Kidney epithelial cell (primary cell): ENCODE data around the gene PIP4K2B. TPM values are rescaled to one million over a fixed set of nuclear protein-coding genes. Genes with fewer than 3 reads are reported as not detected.

ENCODE experiments used
- DNase-seq: peaks from one replicate; pipeline ENCODE4 v3.0.0-alpha.2; 2010; ENCODE audit warnings: low read depth
- H3K27me3 ChIP-seq: 2 replicates; pipeline ENCODE4 v1.6.0; 2011; ENCODE audit warnings: low read length; ENCODE audit not compliant: control insufficient read depth, insufficient read depth
- H3K36me3 ChIP-seq: 2 replicates; pipeline ENCODE4 v1.5.1; 2011; ENCODE audit warnings: low read length; ENCODE audit not compliant: control insufficient read depth, insufficient read depth
- H3K4me3 ChIP-seq: 2 replicates; pipeline ENCODE4 v1.5.1; 2011; ENCODE audit warnings: low read depth, mild to moderate bottlenecking, control low read depth, low read length
- total RNA-seq: library from RNA; depleted of rRNA; stranded (reverse); fragments of >200 nt; gene quantifications from 2 replicates; pipeline ENCODE4 v1.2.3, GENCODE V29; 2015
- TF ChIP-seq, protein P1 (sequence below): IDR thresholded peaks from 2 replicates; pipeline ENCODE4 v1.5.1; 2011; ENCODE audit warnings: mild to moderate bottlenecking, moderate library complexity, low read length, control low read depth, inconsistent platforms; ENCODE audit not compliant: insufficient read depth, poor library complexity, severe bottlenecking

Gene PIP4K2B
- total RNA-seq, 1 donor from 2014 or later: 34.8 TPM

DNA sequence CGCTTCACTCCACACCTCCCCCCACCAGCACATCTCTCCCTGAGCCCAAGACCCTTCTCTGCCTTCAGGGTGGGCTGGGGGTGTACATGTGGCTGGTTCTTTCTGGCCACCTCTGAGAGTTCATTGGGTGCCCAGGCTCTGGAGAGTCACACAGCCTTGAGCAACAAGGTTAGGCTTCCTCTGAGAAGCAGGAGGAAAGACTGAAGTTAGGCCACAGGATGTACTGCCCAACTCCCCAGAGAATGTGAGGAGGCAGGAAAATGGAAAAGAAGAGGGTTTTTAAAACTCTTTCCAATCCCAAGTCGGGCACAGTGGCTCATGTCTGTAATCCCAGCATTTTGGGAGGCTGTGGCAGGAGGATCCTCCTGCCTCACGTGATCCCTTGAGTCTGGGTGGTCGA lies 58.5 kb downstream of the PIP4K2B start:
- no peaks in the 10 kb centered on the region for H3K27me3 ChIP-seq
- H3K4me3 ChIP-seq: no peak overlapping the region
- TF ChIP-seq, protein P1, sequence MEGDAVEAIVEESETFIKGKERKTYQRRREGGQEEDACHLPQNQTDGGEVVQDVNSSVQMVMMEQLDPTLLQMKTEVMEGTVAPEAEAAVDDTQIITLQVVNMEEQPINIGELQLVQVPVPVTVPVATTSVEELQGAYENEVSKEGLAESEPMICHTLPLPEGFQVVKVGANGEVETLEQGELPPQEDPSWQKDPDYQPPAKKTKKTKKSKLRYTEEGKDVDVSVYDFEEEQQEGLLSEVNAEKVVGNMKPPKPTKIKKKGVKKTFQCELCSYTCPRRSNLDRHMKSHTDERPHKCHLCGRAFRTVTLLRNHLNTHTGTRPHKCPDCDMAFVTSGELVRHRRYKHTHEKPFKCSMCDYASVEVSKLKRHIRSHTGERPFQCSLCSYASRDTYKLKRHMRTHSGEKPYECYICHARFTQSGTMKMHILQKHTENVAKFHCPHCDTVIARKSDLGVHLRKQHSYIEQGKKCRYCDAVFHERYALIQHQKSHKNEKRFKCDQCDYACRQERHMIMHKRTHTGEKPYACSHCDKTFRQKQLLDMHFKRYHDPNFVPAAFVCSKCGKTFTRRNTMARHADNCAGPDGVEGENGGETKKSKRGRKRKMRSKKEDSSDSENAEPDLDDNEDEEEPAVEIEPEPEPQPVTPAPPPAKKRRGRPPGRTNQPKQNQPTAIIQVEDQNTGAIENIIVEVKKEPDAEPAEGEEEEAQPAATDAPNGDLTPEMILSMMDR: no peak
- H3K36me3 ChIP-seq: peaks cover 1% of the 10 kb centered on the region
- no peak for DNase-seq

DNA sequence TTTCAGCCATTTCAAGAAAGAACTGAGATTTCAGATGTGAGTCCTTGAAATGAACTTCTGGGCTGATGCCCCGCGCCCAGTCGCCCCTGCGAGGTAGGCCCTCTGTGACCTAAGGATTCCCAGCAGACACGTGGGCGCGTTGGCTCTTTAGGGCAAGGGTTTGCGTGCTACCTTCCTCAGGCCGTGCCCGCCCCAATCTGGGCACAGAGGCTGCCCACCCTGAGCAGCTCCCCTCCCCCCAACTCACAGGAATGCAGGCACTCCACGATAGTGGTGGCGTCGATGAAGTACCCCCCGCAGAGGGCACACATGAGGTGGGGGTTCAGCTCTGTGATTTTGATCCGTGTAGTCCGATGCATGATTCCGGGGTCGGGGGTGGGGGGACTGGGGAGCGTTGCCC lies 59.3 kb downstream of the PIP4K2B start:
- no peaks in the 10 kb centered on the region for H3K27me3 ChIP-seq
- no peak for DNase-seq
- TF ChIP-seq, protein P1: no peak
- no peak overlapping the region for H3K4me3 ChIP-seq
- peaks cover 1% of the 10 kb centered on the region for H3K36me3 ChIP-seq

DNA sequence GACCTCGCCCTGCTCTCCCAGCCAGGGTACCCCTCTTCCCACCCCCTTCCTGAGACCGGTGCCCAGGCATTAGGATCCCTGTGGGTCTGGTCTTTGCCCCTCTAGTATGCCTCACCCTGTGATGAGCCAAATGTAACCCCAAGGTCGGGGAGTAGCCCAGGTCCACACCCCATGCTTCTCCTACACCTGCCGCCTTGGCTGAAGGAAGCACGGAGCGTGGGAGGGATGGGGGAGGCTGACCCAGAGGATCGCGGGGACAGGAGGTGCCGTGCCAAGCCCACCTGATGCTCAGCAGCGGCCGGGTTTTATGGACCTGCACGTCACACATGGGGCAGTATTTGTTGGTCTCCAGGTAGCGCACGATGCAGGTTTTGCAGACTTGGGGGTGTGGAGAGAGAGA lies 60.1 kb downstream of the PIP4K2B start:
- Histone ChIP-seq H3K27me3 (no peaks in the 10 kb centered on the region), H3K36me3 (peaks cover 1% of the 10 kb centered on the region), H3K4me3 (no peak overlapping the region)
- no peak for DNase-seq
- TF ChIP-seq, protein P1: no peak

DNA sequence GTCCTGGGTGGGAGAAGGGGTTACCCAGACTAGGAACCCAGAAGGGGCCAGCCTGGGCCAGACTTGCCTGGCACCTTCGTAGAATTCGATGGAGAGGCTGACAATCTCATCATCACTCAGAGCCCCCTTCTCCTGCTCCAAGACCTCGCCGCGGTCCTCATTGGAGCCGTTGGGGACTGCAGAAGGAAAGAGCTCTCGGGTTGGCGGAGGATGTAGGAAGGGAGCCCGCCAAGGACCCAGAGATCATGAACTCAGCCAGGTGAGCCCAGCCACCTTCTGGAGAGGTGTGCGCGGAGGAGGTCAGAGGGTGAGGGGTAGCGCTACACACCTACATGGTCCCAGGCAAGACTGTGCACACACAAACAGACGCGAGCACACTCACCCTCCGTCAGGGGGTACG lies 60.7 kb downstream of the PIP4K2B start:
- H3K36me3 ChIP-seq: peaks cover 1% of the 10 kb centered on the region
- TF ChIP-seq, protein P1: no peak
- no peaks in the 10 kb centered on the region for H3K27me3 ChIP-seq
- no peak for DNase-seq
- no peak overlapping the region for H3K4me3 ChIP-seq

DNA sequence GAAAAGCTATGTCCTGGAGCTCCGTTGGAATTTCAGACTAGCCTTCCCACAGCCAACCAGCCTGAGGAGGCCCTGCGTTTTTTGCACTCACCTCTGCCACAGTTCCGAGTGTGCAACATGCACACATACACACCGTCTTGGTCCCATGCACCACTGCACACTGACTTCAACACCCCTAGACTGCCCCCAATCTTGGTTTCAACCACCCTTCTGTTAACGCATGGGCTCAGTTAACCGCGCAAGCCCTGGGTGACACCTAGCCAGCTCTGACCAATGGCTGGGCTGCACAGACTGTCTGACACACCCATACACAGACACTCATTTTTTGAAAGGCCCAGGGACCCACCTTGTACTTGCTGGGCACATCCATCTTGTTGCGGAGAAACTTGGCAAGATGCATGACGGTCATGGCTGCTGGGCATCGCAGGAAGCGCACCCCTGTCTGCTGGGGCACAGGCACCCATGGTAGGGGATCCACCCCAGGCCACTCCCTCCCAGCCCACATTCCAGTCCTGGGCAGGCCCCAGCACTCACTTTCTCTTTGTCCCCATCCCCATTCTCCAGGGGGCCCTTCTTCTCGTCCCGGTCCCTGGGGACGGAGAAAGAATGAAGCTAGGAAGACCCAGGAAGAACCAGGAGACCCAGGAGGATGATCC lies 61.2 kb downstream of the PIP4K2B start:
- H3K27me3 ChIP-seq: no peaks in the 10 kb centered on the region
- H3K36me3 ChIP-seq: peaks cover 1% of the 10 kb centered on the region
- no peak for DNase-seq
- TF ChIP-seq, protein P1: no peak
- H3K4me3 ChIP-seq: no peak overlapping the region
